H1 (cell line): ENCODE results near the gene LAMC1. TPM values are rescaled to one million over a fixed set of nuclear protein-coding genes. Genes with fewer than 3 reads are reported as not detected.

Source experiments
- CTCF ChIA-PET: fragments of 300-600 bp; sonication (Branson Sonifier 250); formaldehyde crosslinking; loops from one replicate; lab custom pipeline; 2021; ENCODE audit not compliant: partially characterized antibody; lab: Charles Lee
- POLR2A ChIA-PET: fragments of 300-600 bp; sonication (Branson Sonifier 250); formaldehyde crosslinking; loops from one replicate; lab custom pipeline; 2021; ENCODE audit warnings: inconsistent platforms; ENCODE audit not compliant: partially characterized antibody; lab: Charles Lee
- DNase-seq, 2 experiments: peaks; one replicate each; pipeline versions ENCODE4 v3.0.0 to v3.0.0-alpha.2; 2010 to 2022; ENCODE audit warnings: low spot score in 2 of 2, low read depth in 1 of 2, mixed read lengths in 1 of 2
- FAIRE-seq: peaks from 2 replicates; lab custom pipeline; 2011; peaks lifted over from hg19 to GRCh38; lab: Jason Lieb, UNC
- H2AFZ ChIP-seq: 2 replicates; pipeline ENCODE4 v1.8.1; 2012; ENCODE audit warnings: low read length, inconsistent platforms
- H2AK5ac ChIP-seq: 2 replicates; pipeline ENCODE4 v1.6.1; 2013; ENCODE audit warnings: low read depth, low read length
- H2BK120ac ChIP-seq: replicated peaks from 2 replicates; pipeline ENCODE3; 2013; ENCODE audit warnings: low read depth, low read length, inconsistent platforms
- H2BK12ac ChIP-seq: 2 replicates; pipeline ENCODE4 v1.6.1; 2013; ENCODE audit warnings: low read depth, low read length
- H2BK15ac ChIP-seq: 2 replicates; pipeline ENCODE4 v1.6.1; 2013; ENCODE audit warnings: low read length
- H2BK20ac ChIP-seq: 2 replicates; pipeline ENCODE4 v1.6.1; 2013; ENCODE audit warnings: low read length
- H2BK5ac ChIP-seq: 2 replicates; pipeline ENCODE4 v1.6.1; 2013; ENCODE audit warnings: low read depth, low read length
- H3K14ac ChIP-seq: 2 replicates; pipeline ENCODE4 v1.6.1; 2013; ENCODE audit warnings: inconsistent platforms; ENCODE audit not compliant: insufficient read length
- H3K18ac ChIP-seq: 2 replicates; pipeline ENCODE4 v1.6.1; 2013; ENCODE audit warnings: low read length; ENCODE audit errors: extremely low read depth
- H3K23ac ChIP-seq: 2 replicates; pipeline ENCODE4 v1.6.1; 2013; ENCODE audit warnings: inconsistent platforms; ENCODE audit not compliant: insufficient read length
- H3K23me2 ChIP-seq: 2 replicates; pipeline ENCODE4 v1.6.1; 2013; ENCODE audit warnings: low read depth, low read length
- H3K27ac ChIP-seq: 2 replicates; pipeline ENCODE4 v1.6.1; 2011; ENCODE audit warnings: low read depth, low read length, inconsistent platforms
- H3K27me3 ChIP-seq, 4 experiments: replicated peaks in 1 of 4; 1 replicate in 1 of 4; 2 replicates in 3 of 4; pipeline versions ENCODE4 v1.6.1 to v1.8.1; 2011 to 2013; ENCODE audit warnings: low read length in 3 of 4, mild to moderate bottlenecking in 3 of 4, inconsistent platforms in 2 of 4, mixed read lengths in 2 of 4, moderate library complexity in 1 of 4; ENCODE audit not compliant: control insufficient read depth in 3 of 4, insufficient read depth in 3 of 4; ENCODE audit errors: extremely low read depth in 1 of 4
- H3K36me3 ChIP-seq, 4 experiments: 2 replicates each; pipeline versions ENCODE4 v1.6.1 to v1.8.1; 2011 to 2013; ENCODE audit warnings: mild to moderate bottlenecking in 4 of 4, low read length in 3 of 4, moderate library complexity in 2 of 4, control low read depth in 1 of 4, inconsistent platforms in 1 of 4; ENCODE audit not compliant: insufficient read depth in 4 of 4, control insufficient read depth in 2 of 4
- H3K4ac ChIP-seq: replicated peaks from 2 replicates; pipeline ENCODE3; 2013; ENCODE audit warnings: low read length, low read depth, mixed read lengths, inconsistent platforms; ENCODE audit not compliant: insufficient read length
- H3K4me1 ChIP-seq, 4 experiments: replicated peaks in 1 of 4; 1 replicate in 1 of 4; 2 replicates in 3 of 4; pipeline versions ENCODE4 v1.6.1 to v1.8.1; 2011 to 2013; ENCODE audit warnings: low read length in 3 of 4, inconsistent platforms in 2 of 4, mixed read lengths in 1 of 4; ENCODE audit not compliant: insufficient read depth in 4 of 4, control insufficient read depth in 3 of 4
- H3K4me2 ChIP-seq, 2 experiments: 2 replicates each; pipeline versions ENCODE4 v1.6.1 to v1.8.1; 2011 to 2013; ENCODE audit warnings: low read depth in 2 of 2, low read length in 2 of 2, control low read depth in 1 of 2, inconsistent platforms in 1 of 2, mild to moderate bottlenecking in 1 of 2; ENCODE audit not compliant: insufficient read depth in 1 of 2
- H3K4me3 ChIP-seq, 4 experiments: fragments of 200-600, 300-600 bp in 1 of 4; sonication (generic), shearing (Covaris generic), sonication (Bioruptor Twin) in 1 of 4; 2 replicates each; pipeline versions ENCODE4 v1.5.1 to v1.8.1; 2011 to 2016; ENCODE audit warnings: low read length in 4 of 4, low read depth in 3 of 4, control low read depth in 2 of 4, inconsistent platforms in 2 of 4, mild to moderate bottlenecking in 2 of 4, mixed read lengths in 1 of 4, moderate library complexity in 1 of 4; ENCODE audit not compliant: insufficient read depth in 2 of 4; ENCODE audit errors: extremely low read depth in 1 of 4
- H3K56ac ChIP-seq: replicated peaks from 2 replicates; pipeline ENCODE3; 2013; ENCODE audit warnings: low read depth, mild to moderate bottlenecking, mixed read lengths, low read length, inconsistent platforms; ENCODE audit not compliant: insufficient read length
- H3K79me1 ChIP-seq: 2 replicates; pipeline ENCODE4 v1.6.1; 2013; ENCODE audit warnings: low read depth, low read length, control low read depth
- H3K79me2 ChIP-seq, 2 experiments: 2 replicates each; pipeline versions ENCODE4 v1.6.1 to v1.8.1; 2012 to 2013; ENCODE audit warnings: low read length in 2 of 2, mild to moderate bottlenecking in 2 of 2, inconsistent platforms in 1 of 2; ENCODE audit not compliant: insufficient read depth in 2 of 2, control insufficient read depth in 1 of 2
- H3K9ac ChIP-seq, 4 experiments: replicated peaks in 1 of 4; 1 replicate in 1 of 4; 2 replicates in 3 of 4; pipeline versions ENCODE4 v1.6.1 to v1.8.1; 2011 to 2013; ENCODE audit warnings: low read depth in 3 of 4, low read length in 3 of 4, control low read depth in 2 of 4, mild to moderate bottlenecking in 2 of 4, moderate library complexity in 2 of 4, inconsistent platforms in 1 of 4; ENCODE audit errors: extremely low read depth in 1 of 4
- H3K9me3 ChIP-seq, 2 experiments: 2 replicates each; pipeline versions ENCODE4 v1.6.1 to v1.8.1; 2012 to 2013; ENCODE audit warnings: mild to moderate bottlenecking in 2 of 2, moderate library complexity in 2 of 2, control low read depth in 1 of 2, inconsistent platforms in 1 of 2, low read depth in 1 of 2, low read length in 1 of 2, mixed read lengths in 1 of 2; ENCODE audit not compliant: insufficient read depth in 2 of 2
- H4K20me1 ChIP-seq, 2 experiments: replicated peaks in 1 of 2; 2 replicates each; pipeline versions ENCODE3 to v1.8.1; 2011 to 2013; ENCODE audit warnings: inconsistent platforms in 2 of 2, low read length in 2 of 2, mild to moderate bottlenecking in 1 of 2; ENCODE audit not compliant: insufficient read depth in 2 of 2, control insufficient read depth in 1 of 2
- H4K5ac ChIP-seq: 2 replicates; pipeline ENCODE4 v1.6.1; 2013; ENCODE audit warnings: low read length, low read depth, mixed read lengths, inconsistent platforms; ENCODE audit not compliant: insufficient read length
- H4K8ac ChIP-seq: 2 replicates; pipeline ENCODE4 v1.8.0; 2013; ENCODE audit warnings: mild to moderate bottlenecking, moderate library complexity, low read length, inconsistent platforms; ENCODE audit not compliant: insufficient read depth; ENCODE audit errors: extremely low read depth
- H4K91ac ChIP-seq: replicated peaks from 2 replicates; pipeline ENCODE3; 2013; ENCODE audit warnings: low read length, mixed read lengths, inconsistent platforms; ENCODE audit not compliant: insufficient read length
- CEBPB ChIP-seq: IDR thresholded peaks from 2 replicates; pipeline ENCODE4 v1.6.1; 2012; ENCODE audit warnings: low read depth, low read length
- EP300 ChIP-seq, 2 experiments: IDR thresholded peaks; 1 replicate in 1 of 2; 2 replicates in 1 of 2; pipeline ENCODE4 v1.6.1; 2011 to 2012; ENCODE audit warnings: low read depth in 2 of 2, low read length in 2 of 2, mild to moderate bottlenecking in 2 of 2, borderline replicate concordance in 1 of 2, inconsistent platforms in 1 of 2, moderate library complexity in 1 of 2
- FOSL1 ChIP-seq: IDR thresholded peaks from 2 replicates; pipeline ENCODE4 v1.6.1; 2011; ENCODE audit warnings: mild to moderate bottlenecking, low read depth, low read length, moderate library complexity; ENCODE audit not compliant: insufficient read depth
- SIX5 ChIP-seq: IDR thresholded peaks from 2 replicates; pipeline ENCODE4 v1.6.1; 2011; ENCODE audit warnings: mild to moderate bottlenecking, low read depth, low read length
- SP4 ChIP-seq: IDR thresholded peaks from 2 replicates; pipeline ENCODE4 v1.6.1; 2012; ENCODE audit warnings: low read length, inconsistent platforms
- WGBS, 2 experiments: shearing (Covaris generic) in 1 of 2; methylation state at CpG; one replicate each; pipeline versions ENCODE4 v1.1.6 to v1.1.7; 2013 to 2015; ENCODE audit warnings: low lambda C conversion rate in 2 of 2, mixed read lengths in 2 of 2, inconsistent platforms in 1 of 2, low coverage in 1 of 2, missing lambda C conversion rate in 1 of 2; ENCODE audit not compliant: insufficient replicate concordance in 2 of 2, insufficient coverage in 1 of 2, insufficient read length in 1 of 2; ENCODE audit errors: extremely low coverage in 1 of 2, missing lambda C conversion rate in 1 of 2; 5-methylcytosine and 5-hydroxymethylcytosine counted together
- polyA plus RNA-seq, 7 experiments: library from polyadenylated mRNA; depleted of rRNA in 3 of 7; stranded (reverse) in 5 of 7; unstranded in 2 of 7; fragments of >200 nt in 5 of 7; fragments of 200-250 nt in 2 of 7; gene quantifications; 1 replicate in 5 of 7; 2 replicates in 1 of 7; 4 replicates in 1 of 7; pipeline versions ENCODE4 v1.2.1 to v1.2.3, GENCODE V29; 2011 to 2013; ENCODE audit warnings: missing spikeins in 2 of 7, mixed read lengths in 2 of 7
- total RNA-seq: library from RNA; stranded (reverse); fragmentation: NEBNext Ultra II Directional; extraction: Animal tissue kit (Norgen Biotek cat#: 25700); gene quantifications from 2 replicates; pipeline ENCODE4 v1.2.1, GENCODE V29; 2021

The LAMC1 gene
- total and polyA plus RNA-seq, 2 of the 8 experiments (the other 6 are each of a cell fraction or from before 2014, with no cell fraction given): 47.6 to 90.3 TPM

DNA sequence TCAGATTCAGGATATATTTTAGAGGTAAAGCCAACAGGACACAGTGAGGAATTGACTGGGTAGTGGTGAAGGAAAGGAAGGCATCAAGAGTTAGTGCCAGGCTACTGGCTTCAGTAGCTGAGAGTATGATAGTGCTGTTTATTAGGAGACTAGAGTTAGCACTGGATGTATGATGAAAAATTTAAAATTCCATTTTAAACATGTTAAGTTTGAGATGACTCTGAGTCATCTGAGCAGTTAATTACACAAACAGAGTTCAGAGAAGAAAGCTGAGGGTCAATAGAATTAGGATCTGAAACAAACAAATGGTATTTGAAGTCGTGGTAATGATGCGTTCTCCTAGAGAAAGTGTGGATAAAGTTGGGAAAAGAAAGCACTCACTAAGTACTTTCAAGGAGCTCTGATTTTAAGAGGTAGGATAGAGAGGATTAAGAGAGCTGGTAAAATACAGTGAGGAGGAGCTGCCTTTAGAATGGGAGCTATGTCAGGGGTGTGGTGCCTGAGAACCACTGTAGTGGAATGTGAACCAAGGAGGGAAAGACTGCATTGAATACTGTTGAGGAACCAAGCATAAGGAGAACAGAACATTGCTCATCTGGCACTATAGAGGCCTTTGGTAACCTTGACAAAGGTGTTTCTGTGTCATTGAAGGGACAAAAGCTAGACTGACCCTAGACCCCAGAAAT is 48.6 kb upstream of the LAMC1 start:
- no peaks in the 10 kb centered on the region for H3K4me1 ChIP-seq
- no peak overlapping the region for H4K5ac ChIP-seq
- H3K14ac ChIP-seq: no peak overlapping the region
- no peak overlapping the region for H3K9ac ChIP-seq
- no peaks in the 10 kb centered on the region for H3K79me2 ChIP-seq
- H2BK120ac ChIP-seq: no peak overlapping the region
- H3K23me2 ChIP-seq: no peaks in the 10 kb centered on the region
- H2AK5ac ChIP-seq: no peak overlapping the region
- H2AFZ ChIP-seq: no peak overlapping the region
- no peak overlapping the region for H3K4me2 ChIP-seq
- no peak overlapping the region for H3K4ac ChIP-seq
- H3K79me1 ChIP-seq: no peaks in the 10 kb centered on the region
- 81% methylated on average over 2 of the region's 2 CpGs; no CpG with 5 or more reads in 1 of the 2 experiments for WGBS, 2 experiments
- no peaks in the 10 kb centered on the region for H3K27me3 ChIP-seq
- no peak overlapping the region for H3K4me3 ChIP-seq
- ChIA-PET CTCF (interaction anchor here (0.5 to 1.6 kb wide), 10 partner anchors 10 to 649 kb away, joined by 3 to 8 read pairs (median 4); no protein-coding TSS in a partner anchor), POLR2A (no interaction called here)
- no peak for DNase-seq
- H3K27ac ChIP-seq: no peak overlapping the region
- no peak overlapping the region for H2BK20ac ChIP-seq
- no peak overlapping the region for H2BK5ac ChIP-seq
- H2BK12ac ChIP-seq: no peak overlapping the region
- FAIRE-seq: no peak
- H2BK15ac ChIP-seq: no peak overlapping the region
- H3K36me3 ChIP-seq: no peaks in the 10 kb centered on the region
- H4K8ac ChIP-seq: no peak overlapping the region
- H4K91ac ChIP-seq: no peak overlapping the region
- H4K20me1 ChIP-seq: no peaks in the 10 kb centered on the region
- no peak overlapping the region for H3K18ac ChIP-seq
- H3K9me3 ChIP-seq: no peaks in the 10 kb centered on the region
- no peak overlapping the region for H3K23ac ChIP-seq
- H3K56ac ChIP-seq: no peak overlapping the region
- TF ChIP-seq EP300 (IDR thresholded peaks at IDR 0.05; ENCODE audit: borderline replicate concordance in 1 of 2, low read depth in 2 of 2, low read length in 2 of 2) (no peak), CEBPB (no peak), SIX5 (no peak), SP4 (no peak), FOSL1 (no peak)
